GM19023 (cell line): ENCODE measurements around the gene ABR.
A peak's percentile ranks its signal among the peaks of the same experiment; 100 is the strongest.

Source experiments
- ATAC-seq: cut with Tn5 transposase; IDR thresholded peaks from one replicate; pipeline ENCODE4 v1.9.1; 2021; ENCODE audit warnings: mild to moderate bottlenecking, moderate library complexity; ENCODE audit not compliant: unreplicated experiment

ABR gene

GRCh38 chr17:1011138-1011537 is 168.6 kb downstream of the ABR start:
- no peak for ATAC-seq

- no peak for ATAC-seq
These were observed 169.2 kb downstream of the ABR start for GRCh38 chr17:1010586-1010985.

- ATAC-seq, result no peak
These were observed 169.7 kb downstream of the ABR start for GRCh38 chr17:1010086-1010450.

DNA sequence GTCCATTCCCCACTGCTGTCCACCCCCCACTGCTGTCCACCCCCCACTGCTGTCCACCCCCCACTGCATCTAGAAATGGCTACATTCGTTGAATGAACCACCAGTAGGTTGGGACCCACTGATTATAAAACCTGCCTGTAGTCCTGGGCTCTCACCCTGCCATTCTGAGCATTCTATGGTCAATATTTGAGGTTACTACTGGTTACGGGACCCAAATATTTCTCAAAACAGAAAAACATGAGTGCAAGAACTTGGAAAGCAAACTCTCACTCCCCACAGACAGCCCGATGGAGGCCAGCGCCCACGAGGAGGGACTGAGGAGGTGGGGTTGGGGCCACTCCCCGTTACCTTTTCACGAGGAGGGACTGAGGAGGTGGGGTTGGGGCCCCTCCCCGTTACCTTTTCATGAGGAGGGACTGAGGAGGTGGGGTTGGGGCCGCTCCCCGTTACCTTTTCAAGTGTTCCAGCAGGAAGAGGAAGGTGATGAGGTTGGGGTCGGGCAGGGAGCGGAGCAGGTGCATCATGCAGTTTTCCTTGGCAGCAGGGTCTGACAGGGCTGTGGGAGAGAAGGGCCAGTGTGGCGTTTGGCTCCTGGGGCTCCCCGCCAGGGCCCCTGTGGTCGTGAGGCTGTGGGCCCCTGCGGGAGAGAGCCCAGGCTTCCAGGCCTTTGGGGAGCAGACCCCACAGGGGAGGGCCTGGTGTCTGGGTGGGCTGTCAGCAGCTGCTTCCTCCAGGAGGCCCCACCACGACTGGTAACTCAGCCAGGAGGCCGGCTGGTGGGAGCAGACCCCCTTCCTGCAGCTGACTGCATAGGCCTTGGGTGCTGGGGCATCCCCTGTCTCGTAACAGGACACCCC is 170.3 kb downstream of the ABR start:
- ATAC-seq, result no peak

GRCh38 chr17:1008008-1008761 is 171.6 kb downstream of the ABR start:
- ATAC-seq, result no peak

DNA sequence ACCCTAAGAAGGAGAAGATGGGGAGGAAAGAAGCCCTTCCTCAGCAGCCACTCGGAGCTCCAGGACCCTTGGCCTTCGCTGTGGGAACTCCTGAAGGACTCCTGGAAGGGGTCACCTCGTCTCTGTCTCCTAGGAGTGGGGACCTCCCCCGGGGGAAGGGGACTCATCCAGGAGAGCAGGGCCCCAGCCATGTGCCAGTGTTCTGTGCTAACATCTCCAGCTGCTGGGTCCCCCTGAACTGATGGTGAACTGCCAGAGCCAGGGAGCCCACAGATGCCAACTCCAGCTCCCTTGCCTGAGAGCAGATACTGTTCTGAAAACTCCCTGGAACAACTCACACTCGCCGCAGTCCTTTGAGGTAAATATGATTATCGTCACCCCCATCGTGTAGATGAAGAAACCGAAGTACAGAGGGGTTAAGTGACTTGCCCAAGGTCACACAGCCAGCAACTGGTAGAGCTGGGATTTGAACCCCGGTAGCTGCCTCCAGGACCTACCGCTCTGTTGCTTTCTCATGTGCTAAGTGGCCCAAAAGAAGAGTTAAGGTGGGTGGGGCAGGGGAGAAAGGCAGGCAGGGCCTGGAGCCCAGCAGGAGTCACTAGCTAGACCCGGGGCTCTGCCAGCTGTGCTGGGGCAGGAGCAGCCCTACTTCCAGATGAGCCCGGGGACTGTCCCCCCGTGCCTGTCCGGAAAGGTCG is 172.3 kb downstream of the ABR start:
- no peak for ATAC-seq

- ATAC-seq, result no peak
These were observed 173.7 kb downstream of the ABR start for GRCh38 chr17:1006054-1006453.

- ATAC-seq, result no peak
These were observed 174.3 kb downstream of the ABR start for GRCh38 chr17:1005361-1005946.

- no peak for ATAC-seq
These were observed 174.9 kb downstream of the ABR start for GRCh38 chr17:1004769-1005295.

DNA sequence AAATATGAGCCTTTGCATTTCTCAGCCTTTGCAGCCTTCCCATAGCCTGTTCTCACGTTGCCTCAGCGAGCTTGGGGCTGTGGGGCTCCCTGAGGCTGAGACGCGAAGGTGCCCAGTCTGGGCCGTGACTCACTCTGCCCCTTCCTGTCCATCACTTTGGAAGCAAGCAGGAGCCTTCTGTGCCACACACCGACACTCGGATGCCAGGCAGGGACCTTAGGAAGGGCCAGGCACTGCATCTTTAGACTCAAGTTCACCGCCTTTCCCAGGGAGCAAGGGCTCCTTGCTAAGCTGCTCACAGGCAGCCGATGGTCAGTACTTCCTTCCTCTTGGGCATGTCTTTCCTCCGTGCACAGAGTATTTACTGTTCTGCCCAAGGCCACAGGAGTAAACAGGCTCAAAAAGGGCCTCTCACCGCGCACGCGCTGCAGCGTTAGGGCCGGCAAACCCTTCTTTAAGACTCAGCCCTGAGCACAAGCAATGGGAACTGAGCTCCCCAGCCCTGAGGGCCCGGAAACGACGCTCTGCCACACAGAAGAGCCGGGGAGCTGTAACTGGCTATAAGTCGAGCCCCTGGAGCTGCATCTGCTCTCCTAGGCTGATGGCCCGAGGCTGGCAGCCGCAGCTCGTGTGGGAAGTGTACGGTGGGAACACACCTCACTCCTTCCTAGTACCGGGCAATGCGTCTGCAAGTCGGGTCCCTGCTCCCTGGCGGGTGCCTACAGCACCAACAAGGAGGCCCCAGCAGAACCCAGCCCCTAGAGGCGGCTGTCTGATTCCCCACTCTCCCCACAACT is 175.6 kb downstream of the ABR start:
- no peak for ATAC-seq

DNA sequence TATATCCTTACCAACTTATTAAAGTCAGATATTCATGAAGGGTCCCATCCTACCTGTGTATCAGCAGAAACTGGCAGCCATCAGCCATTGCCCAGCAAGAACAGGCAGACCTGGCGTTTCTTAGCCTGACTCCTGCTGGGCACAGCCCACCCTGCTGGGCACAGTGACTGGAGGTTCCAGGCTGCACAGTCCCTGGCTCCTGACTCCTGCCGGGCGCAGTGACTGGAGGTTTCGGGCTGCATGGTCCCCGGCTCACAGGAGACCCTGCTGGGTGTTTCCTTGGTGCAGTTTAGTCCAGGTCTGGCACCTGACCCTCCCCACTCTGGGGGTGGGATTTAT is 176.2 kb downstream of the ABR start:
- ATAC-seq, result no peak

- ATAC-seq, result no peak
These were observed 176.8 kb downstream of the ABR start for GRCh38 chr17:1002771-1003555.

- ATAC-seq, result no peak
These were observed 177.4 kb downstream of the ABR start for GRCh38 chr17:1002412-1002753.

- no peak for ATAC-seq
These were observed 178.0 kb downstream of the ABR start for GRCh38 chr17:1001640-1002411.

GRCh38 chr17:1000597-1001461 is 179.0 kb downstream of the ABR start:
- no peak for ATAC-seq

GRCh38 chr17:998111-998510 is 181.7 kb downstream of the ABR start:
- no peak for ATAC-seq

DNA sequence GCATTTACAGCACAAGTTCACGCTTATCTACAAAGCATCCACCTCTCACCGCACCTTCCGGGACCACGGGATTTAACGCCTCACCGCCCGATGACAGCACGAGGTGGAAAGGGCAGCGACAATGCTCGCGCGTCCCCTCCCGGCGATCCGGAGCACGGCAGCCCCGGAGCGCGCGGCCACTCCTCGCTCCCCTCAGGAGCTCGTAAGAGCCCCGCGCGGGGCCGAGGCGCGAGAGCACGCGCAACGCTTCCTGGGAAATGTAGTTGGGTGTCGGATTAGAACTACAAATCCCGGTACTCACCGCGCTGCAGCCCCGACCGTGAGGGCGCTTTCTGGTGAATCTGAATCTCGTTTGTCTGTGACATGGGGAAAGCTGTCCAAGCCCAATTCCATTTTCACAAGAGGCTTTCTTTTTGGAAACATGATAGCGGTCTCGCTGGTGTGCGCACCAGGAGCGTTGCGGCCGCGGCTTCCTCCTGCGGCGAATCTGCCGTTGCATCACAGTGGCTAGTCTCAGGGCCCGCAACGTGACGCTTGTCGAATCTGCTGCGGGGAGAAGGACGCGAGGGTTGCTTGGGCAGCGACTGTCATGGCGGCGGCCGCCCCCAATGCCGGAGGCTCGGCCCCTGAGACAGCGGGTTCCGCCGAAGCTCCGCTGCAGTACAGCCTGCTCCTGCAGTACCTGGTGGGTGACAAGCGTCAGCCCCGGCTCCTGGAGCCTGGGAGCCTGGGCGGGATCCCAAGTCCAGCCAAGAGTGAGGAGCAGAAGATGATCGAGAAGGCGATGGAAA is 183.0 kb downstream of the ABR start, which contains the start of gene TIMM22:
Gene TIMM22, plus strand, starts transcription at position 576 of the 791 bp plus-strand sequence. Its CDS starts 14 bp downstream, at position 590.
- peak; percentile 94 for ATAC-seq
